Ovary (tissue), 9 donors: ENCODE measurements around the gene LRTM2. TPM values are rescaled to one million over a fixed set of nuclear protein-coding genes. Genes with fewer than 3 reads are reported as not detected.

ENCODE experiments used
- DNase-seq, 5 donors: peaks; one replicate each; pipeline ENCODE4 v3.0.0-alpha.2; 2019 to 2020
- H3K27ac ChIP-seq, 2 donors: fragments of 200-600 bp; one replicate each; pipeline versions ENCODE4 v1.5.1 to v1.8.0; 2019 to 2022
- H3K27me3 ChIP-seq: fragments of 200-600 bp; one replicate; pipeline ENCODE4 v1.8.0; 2022
- H3K36me3 ChIP-seq: fragments of 200-600 bp; sonication (generic); one replicate; pipeline ENCODE4 v1.5.1; 2019
- H3K4me1 ChIP-seq: one replicate; pipeline ENCODE4 v1.8.1; 2013; ENCODE audit warnings: mild to moderate bottlenecking, moderate library complexity; ENCODE audit not compliant: insufficient read depth
- H3K4me3 ChIP-seq: fragments of 200-600 bp; sonication (generic); one replicate; pipeline ENCODE4 v1.5.1; 2017
- H3K9me3 ChIP-seq, 2 donors: fragments of 200-600 bp in 1 of 2; sonication (generic) in 1 of 2; one replicate each; pipeline versions ENCODE4 v1.5.1 to v1.8.1; 2013 to 2019; ENCODE audit warnings: mild to moderate bottlenecking in 1 of 2, moderate library complexity in 1 of 2
- CTCF ChIP-seq, 3 donors: fragments of 450-650 bp in 2 of 3; fragments of 200-600 bp in 1 of 3; IDR thresholded peaks; one replicate each; pipeline versions ENCODE4 v1.5.1 to v1.8.0; 2016 to 2022; ENCODE audit warnings: antibody characterized with exemption in 3 of 3, mild to moderate bottlenecking in 1 of 3
- EP300 ChIP-seq: sonication (generic); formaldehyde crosslinking; IDR thresholded peaks from one replicate; pipeline ENCODE4 v1.6.1; 2017; ENCODE audit warnings: antibody characterized with exemption
- POLR2A ChIP-seq: fragments of 450-650 bp; IDR thresholded peaks from one replicate; pipeline ENCODE4 v1.6.1; 2017; ENCODE audit warnings: antibody characterized with exemption, mild to moderate bottlenecking, moderate library complexity
- WGBS, 3 donors: extraction: QIAGEN DNeasy Blood & Tissue Kit in 1 of 3; methylation state at CpG; one replicate each; pipeline versions ENCODE4 v1.1.5 to v1.1.7; 2013 to 2017; 5-methylcytosine and 5-hydroxymethylcytosine counted together
- intact Hi-C, 4 donors: fragments of 100-400 bp; cut with DNase I; formaldehyde crosslinking; loops; one replicate each; pipeline versions ENCODE4 v1.11.0 to v1.15.1; 2022 to 2023
- polyA plus RNA-seq, 2 donors: library from polyadenylated mRNA; stranded (reverse); fragments of 200-250 nt in 1 of 2; fragments of 350-450 nt in 1 of 2; fragmentation: Illumina TruSeq in 1 of 2; extraction: RNeasy Lipid Tissue Mini Kit (QIAGEN cat#74804) in 1 of 2; gene quantifications; one replicate each; pipeline ENCODE4 v1.2.3, GENCODE V29; 2013 to 2014
- total RNA-seq, 7 donors: library from RNA; depleted of rRNA in 2 of 7; stranded (reverse); fragments of >200 nt in 2 of 7; fragmentation: NEBNext Ultra II Directional in 3 of 7; extraction: Animal tissue kit (Norgen Biotek cat#: 25700) in 3 of 7; gene quantifications; one replicate each; pipeline versions ENCODE4 v1.1.0 to v1.2.4, GENCODE V29; 2016 to 2023
- donor health status: DM: no; HTN: no; CAD: no; lungs with moderate emphysema.
- donor health status: DM: no; HTN: no; CAD: no.
- donor health status: Bipolar disorder and iron deficiency.
- donor health status: DM: yes; HTN: yes; CAD: no.
- donor health status: DM: no; HTN: no; CAD: no.
- donor health status: DM: yes; HTN: yes; CAD: no.

The LRTM2 gene
- total and polyA plus RNA-seq, 9 donors: not detected

DNA sequence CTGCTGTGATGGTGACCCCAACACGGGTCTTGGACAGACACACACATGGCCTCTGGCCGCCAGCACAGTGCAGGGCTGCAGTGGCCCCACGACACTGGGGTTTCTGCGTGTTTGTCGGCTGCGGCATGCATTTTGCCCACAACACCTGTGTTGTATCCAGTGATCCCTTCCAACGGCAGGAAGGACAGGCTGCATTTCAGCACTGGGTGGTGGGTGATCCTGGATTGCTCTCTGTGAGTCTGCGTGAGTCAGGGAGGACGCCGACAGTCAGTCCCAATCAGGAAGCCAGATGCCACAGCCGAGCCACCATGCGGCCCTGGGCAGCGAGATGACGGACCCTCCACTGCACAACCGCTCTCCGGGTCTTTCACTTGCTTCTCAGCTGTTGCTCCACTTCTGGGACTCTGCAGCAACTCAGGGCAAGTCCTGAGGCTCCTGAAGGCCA lies 20.6 kb downstream of the LRTM2 start:
- Histone ChIP-seq H3K36me3 (no peaks in the 10 kb centered on the region), H3K4me1 (no peaks in the 10 kb centered on the region), H3K9me3 (no peaks in the 10 kb centered on the region), H3K27me3 (no peaks in the 10 kb centered on the region), H3K27ac (no peak overlapping the region), H3K4me3 (no peak overlapping the region)
- TF ChIP-seq CTCF (IDR thresholded peaks at IDR 0.05) (no peak), EP300 (no peak), POLR2A (no peak)
- DNase-seq: peak in 1 of 5 donors; percentile 17
- WGBS, 3 donors: 81 to 83% (median 81%) methylated on average over 16 of the region's 16 CpGs
- intact Hi-C loops: no loop called here

- Histone ChIP-seq H3K9me3 (no peaks in the 10 kb centered on the region), H3K4me3 (no peak overlapping the region), H3K36me3 (no peaks in the 10 kb centered on the region), H3K27ac (no peak overlapping the region), H3K27me3 (no peaks in the 10 kb centered on the region), H3K4me1 (no peaks in the 10 kb centered on the region)
- WGBS, 3 donors: 83 to 89% (median 86%) methylated on average over 13 of the region's 13 CpGs
- no peak for TF ChIP-seq CTCF (IDR thresholded peaks at IDR 0.05)
- TF ChIP-seq POLR2A: no peak
- DNase-seq: peak in 1 of 5 donors; percentile 3
- intact Hi-C loops: no loop called here
These were observed 21.3 kb downstream of the LRTM2 start for GRCh38 chr12:1841586-1842182.

DNA sequence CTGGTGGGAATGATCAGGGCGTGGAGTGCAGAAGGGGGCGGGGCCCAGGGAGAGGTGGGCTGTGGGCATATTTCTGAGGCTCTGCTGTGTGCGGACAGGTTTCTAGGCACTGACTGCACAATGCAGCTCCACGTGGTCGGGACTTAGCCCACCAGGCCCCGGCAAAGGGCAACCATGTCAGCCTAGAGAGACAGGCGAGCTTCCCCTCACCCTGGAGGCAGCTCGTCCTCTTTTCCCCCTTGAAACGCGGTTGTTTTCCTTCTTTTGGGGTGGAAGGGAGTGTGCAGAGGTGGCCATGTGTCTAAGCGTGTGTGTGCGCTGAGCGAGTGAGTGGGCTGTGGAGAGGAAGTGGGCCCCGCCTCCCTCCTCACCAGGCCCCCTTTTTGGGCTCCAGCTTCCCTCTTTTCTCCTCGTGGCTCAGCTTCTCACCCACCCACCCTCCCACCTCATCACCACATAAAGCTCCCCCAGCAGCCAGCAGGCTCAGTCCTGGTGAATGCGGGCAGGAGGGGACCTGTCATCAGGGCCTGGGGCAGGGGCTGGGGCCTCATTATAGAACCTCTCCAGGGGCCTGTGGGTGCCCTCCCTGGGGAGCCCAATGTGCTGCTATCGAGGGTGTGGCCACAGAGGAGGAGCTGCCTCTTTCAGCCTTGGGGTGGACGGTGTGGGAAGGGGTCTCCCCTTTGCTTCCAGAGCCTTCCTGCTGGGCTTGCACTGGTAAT lies 22.0 kb downstream of the LRTM2 start:
- Histone ChIP-seq H3K36me3 (no peaks in the 10 kb centered on the region), H3K27ac (no peak overlapping the region), H3K9me3 (no peaks in the 10 kb centered on the region), H3K4me3 (no peak overlapping the region), H3K27me3 (no peaks in the 10 kb centered on the region), H3K4me1 (no peaks in the 10 kb centered on the region)
- WGBS, 3 donors: 68 to 71% (median 71%) methylated on average over 18 of the region's 18 CpGs
- intact Hi-C loops: no loop called here
- peak in 2 of 5 donors; percentile 5 to 9 for DNase-seq
- TF ChIP-seq POLR2A (no peak), CTCF (IDR thresholded peaks at IDR 0.05) (no peak), EP300 (no peak)

DNA sequence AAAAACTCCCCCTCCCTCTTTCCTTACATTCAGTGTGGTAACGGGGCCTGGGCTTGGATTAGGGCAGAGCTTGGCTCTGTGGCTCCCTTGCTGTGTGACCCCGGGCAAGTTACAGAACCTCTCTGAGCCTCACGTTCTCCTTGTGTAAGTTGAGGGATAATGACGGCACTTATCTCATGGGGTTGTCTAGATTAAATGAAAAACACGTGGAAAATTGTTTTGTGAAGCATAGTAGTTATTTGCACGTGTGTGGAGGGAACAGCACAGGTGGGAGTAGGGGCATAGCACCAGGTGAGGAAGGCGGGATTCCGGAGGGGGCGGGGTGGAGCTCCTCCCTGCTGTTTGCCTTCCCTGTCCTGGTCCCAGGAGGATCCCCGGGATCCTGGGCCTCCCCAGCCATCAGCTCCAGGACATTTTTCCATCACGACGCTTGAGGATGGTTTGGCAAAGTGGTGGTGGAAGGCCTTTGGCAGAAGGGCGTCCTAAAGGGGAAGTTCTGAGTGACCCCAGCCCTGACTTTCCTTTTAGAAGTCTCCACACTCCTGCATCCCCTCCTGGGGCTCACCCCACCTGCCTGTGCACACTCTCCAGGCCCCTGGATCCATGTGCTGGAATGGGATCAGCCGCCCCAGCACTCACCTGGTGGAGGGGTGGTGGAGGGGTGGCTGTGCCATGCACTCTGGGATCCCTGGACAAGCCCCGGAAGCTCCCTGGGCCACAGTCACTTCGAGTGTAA lies 22.7 kb downstream of the LRTM2 start:
- intact Hi-C loops: no loop called here
- no peak overlapping the region for H3K27ac ChIP-seq
- DNase-seq: peak in 2 of 5 donors; percentile 1 to 5
- no peak overlapping the region for H3K4me3 ChIP-seq
- TF ChIP-seq POLR2A: no peak
- TF ChIP-seq CTCF (IDR thresholded peaks at IDR 0.05): no peak
- H3K36me3 ChIP-seq: no peaks in the 10 kb centered on the region
- no peaks in the 10 kb centered on the region for H3K9me3 ChIP-seq
- WGBS, 3 donors: 58 to 63% (median 61%) methylated on average over 16 of the region's 16 CpGs
- no peaks in the 10 kb centered on the region for H3K27me3 ChIP-seq
- no peaks in the 10 kb centered on the region for H3K4me1 ChIP-seq
